SK-N-SH treated with all-trans-retinoic acid at 6 μM for 48 hours (cell line): ENCODE data around the gene C18orf63.

Experiments
- ARNTL ChIP-seq: fragments of 450-650 bp; formaldehyde crosslinking; IDR thresholded peaks from 2 replicates; pipeline ENCODE4 v1.5.0; 2020; ENCODE audit warnings: low read depth, mild to moderate bottlenecking, moderate library complexity, borderline replicate concordance
- BACH2 ChIP-seq: fragments of 250-450 bp; sonication (Bioruptor Pico); IDR thresholded peaks from 2 replicates; pipeline ENCODE4 v1.9.0; 2021; ENCODE audit warnings: mild to moderate bottlenecking, borderline replicate concordance
- CSDC2 ChIP-seq: fragments of 250-450 bp; sonication (Bioruptor Pico); IDR thresholded peaks from 2 replicates; pipeline ENCODE4 v1.5.0; 2020; ENCODE audit warnings: mild to moderate bottlenecking, moderate library complexity
- GLIS3 ChIP-seq: fragments of 250-450 bp; sonication (Bioruptor Pico); IDR thresholded peaks from 2 replicates; pipeline ENCODE4 v1.5.0; 2020; ENCODE audit warnings: mild to moderate bottlenecking, moderate library complexity
- PPARA ChIP-seq: fragments of 250-450 bp; sonication (Bioruptor Pico); IDR thresholded peaks from 2 replicates; pipeline ENCODE4 v1.5.0; 2020; ENCODE audit warnings: mild to moderate bottlenecking, borderline replicate concordance
- RARB ChIP-seq: fragments of 250-450 bp; sonication (Bioruptor Pico); IDR thresholded peaks from 2 replicates; pipeline ENCODE4 v1.8.0; 2021; ENCODE audit warnings: mild to moderate bottlenecking, moderate library complexity
- SNAI2 ChIP-seq: fragments of 250-450 bp; sonication (Bioruptor Pico); IDR thresholded peaks from 2 replicates; pipeline ENCODE4 v1.5.0; 2020; ENCODE audit warnings: mild to moderate bottlenecking, moderate library complexity
- TSHZ2 ChIP-seq: fragments of 250-450 bp; sonication (Bioruptor Pico); IDR thresholded peaks from 2 replicates; pipeline ENCODE4 v1.5.0; 2020; ENCODE audit warnings: mild to moderate bottlenecking, moderate library complexity
- ZFP3 ChIP-seq: fragments of 250-450 bp; sonication (Bioruptor Pico); IDR thresholded peaks from 2 replicates; pipeline ENCODE4 v1.5.0; 2020; ENCODE audit warnings: mild to moderate bottlenecking, moderate library complexity
- ZFP30 ChIP-seq: fragments of 450-650 bp; formaldehyde crosslinking; IDR thresholded peaks from 2 replicates; pipeline ENCODE4 v1.5.0; 2022; ENCODE audit warnings: mild to moderate bottlenecking, moderate library complexity
- ZNF565 ChIP-seq: fragments of 450-650 bp; formaldehyde crosslinking; conservative IDR thresholded peaks from 2 replicates; pipeline ENCODE4 v1.5.0; 2020; ENCODE audit warnings: low read depth, mild to moderate bottlenecking, moderate library complexity
- ZNF70 ChIP-seq: fragments of 450-650 bp; formaldehyde crosslinking; IDR thresholded peaks from 2 replicates; pipeline ENCODE4 v1.5.0; 2020; ENCODE audit warnings: mild to moderate bottlenecking, moderate library complexity
- TF ChIP-seq, protein P1 (sequence below): fragments of 250-450 bp; sonication (Bioruptor Pico); IDR thresholded peaks from 2 replicates; pipeline ENCODE4 v1.8.0; 2020; ENCODE audit warnings: mild to moderate bottlenecking, moderate library complexity, borderline replicate concordance
- TF ChIP-seq, protein P2 (sequence below): fragments of 250-450 bp; sonication (Bioruptor Pico); IDR thresholded peaks from 2 replicates; pipeline ENCODE4 v1.8.0; 2021; ENCODE audit warnings: low read depth, mild to moderate bottlenecking, moderate library complexity, borderline replicate concordance

DNA sequence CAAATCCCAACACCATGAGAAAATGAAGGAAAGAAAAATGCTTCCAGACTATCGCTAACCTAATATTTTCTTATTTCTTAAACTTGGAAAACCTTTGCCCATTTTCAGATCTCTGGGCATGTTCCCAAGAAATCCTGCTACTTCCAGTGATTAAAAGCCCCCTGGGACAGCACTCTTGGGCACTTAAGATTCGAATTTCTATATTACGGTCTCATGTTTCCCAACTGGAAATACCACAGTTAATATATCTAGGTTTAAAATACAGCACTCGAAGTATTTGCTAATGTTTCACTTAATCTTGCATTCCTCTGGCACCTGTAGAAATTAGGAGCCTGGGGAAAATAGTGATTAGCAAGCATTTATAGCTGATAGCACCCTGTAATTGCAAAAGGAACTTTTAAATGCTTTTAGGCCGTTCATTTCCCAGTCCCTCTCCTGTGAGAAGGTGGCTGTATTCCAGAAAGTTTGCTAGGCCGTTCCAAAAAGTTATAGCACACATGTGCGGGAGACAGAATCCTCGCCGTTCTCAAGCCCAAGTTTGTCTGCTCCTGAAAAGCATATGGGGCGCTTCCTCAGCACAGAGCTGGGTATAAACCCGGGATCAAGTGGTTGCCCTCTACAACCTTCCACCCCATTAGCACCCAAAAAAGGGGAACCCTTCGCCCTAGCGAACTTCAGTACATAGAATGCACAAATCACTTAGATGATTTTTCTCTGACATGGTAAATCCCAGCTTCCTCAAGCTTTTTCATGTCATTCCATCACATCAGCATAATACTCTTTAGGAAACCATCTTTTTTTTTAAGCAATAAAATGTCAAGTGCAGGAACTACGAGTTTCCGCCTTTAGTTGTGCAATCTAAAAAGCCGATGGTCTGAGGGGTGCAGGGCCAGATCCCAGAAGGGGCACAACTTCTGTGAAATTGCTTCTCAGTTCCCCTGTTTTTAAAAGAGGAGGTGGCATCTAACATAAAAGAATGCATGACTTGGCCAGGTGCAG is 80.8 kb downstream of the C18orf63 start:
- TF ChIP-seq, protein P1, sequence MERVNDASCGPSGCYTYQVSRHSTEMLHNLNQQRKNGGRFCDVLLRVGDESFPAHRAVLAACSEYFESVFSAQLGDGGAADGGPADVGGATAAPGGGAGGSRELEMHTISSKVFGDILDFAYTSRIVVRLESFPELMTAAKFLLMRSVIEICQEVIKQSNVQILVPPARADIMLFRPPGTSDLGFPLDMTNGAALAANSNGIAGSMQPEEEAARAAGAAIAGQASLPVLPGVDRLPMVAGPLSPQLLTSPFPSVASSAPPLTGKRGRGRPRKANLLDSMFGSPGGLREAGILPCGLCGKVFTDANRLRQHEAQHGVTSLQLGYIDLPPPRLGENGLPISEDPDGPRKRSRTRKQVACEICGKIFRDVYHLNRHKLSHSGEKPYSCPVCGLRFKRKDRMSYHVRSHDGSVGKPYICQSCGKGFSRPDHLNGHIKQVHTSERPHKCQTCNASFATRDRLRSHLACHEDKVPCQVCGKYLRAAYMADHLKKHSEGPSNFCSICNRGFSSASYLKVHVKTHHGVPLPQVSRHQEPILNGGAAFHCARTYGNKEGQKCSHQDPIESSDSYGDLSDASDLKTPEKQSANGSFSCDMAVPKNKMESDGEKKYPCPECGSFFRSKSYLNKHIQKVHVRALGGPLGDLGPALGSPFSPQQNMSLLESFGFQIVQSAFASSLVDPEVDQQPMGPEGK (CRISPR knock-in tag) = no peak
- TF ChIP-seq ZFP3 (CRISPR knock-in tag) (no peak), PPARA (CRISPR knock-in tag) (no peak), RARB (CRISPR knock-in tag) (no peak), TSHZ2 (no peak), ARNTL (CRISPR knock-in tag) (no peak), BACH2 (CRISPR knock-in tag) (no peak), ZFP30 (CRISPR knock-in tag) (no peak), GLIS3 (CRISPR knock-in tag) (no peak), SNAI2 (no peak), ZNF565 (no peak), CSDC2 (CRISPR knock-in tag) (no peak), ZNF70 (CRISPR knock-in tag) (no peak)
- TF ChIP-seq, protein P2, sequence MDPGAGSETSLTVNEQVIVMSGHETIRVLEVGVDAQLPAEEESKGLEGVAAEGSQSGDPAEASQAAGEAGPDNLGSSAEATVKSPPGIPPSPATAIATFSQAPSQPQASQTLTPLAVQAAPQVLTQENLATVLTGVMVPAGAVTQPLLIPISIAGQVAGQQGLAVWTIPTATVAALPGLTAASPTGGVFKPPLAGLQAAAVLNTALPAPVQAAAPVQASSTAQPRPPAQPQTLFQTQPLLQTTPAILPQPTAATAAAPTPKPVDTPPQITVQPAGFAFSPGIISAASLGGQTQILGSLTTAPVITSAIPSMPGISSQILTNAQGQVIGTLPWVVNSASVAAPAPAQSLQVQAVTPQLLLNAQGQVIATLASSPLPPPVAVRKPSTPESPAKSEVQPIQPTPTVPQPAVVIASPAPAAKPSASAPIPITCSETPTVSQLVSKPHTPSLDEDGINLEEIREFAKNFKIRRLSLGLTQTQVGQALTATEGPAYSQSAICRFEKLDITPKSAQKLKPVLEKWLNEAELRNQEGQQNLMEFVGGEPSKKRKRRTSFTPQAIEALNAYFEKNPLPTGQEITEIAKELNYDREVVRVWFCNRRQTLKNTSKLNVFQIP = no peak
